Neutrophil (primary cell): ENCODE results near the gene IRF4.

Experiments
- H3K27ac ChIP-seq: fragments of 200-600 bp; sonication (generic); 2 replicates; pipeline ENCODE4 v1.5.1; 2016; ENCODE audit warnings: mild to moderate bottlenecking, moderate library complexity
- H3K27me3 ChIP-seq: fragments of 200-600 bp; sonication (generic); 2 replicates; pipeline ENCODE4 v1.6.0; 2016; ENCODE audit warnings: mild to moderate bottlenecking
- H3K36me3 ChIP-seq: fragments of 200-600 bp; sonication (generic); 2 replicates; pipeline ENCODE4 v1.5.1; 2017
- H3K4me1 ChIP-seq, 2 experiments: fragments of 200-600 bp in 1 of 2; sonication (generic) in 1 of 2; 1 replicate in 1 of 2; 2 replicates in 1 of 2; pipeline versions ENCODE4 v1.5.1 to v1.6.1; 2013 to 2016; ENCODE audit warnings: low read depth in 1 of 2, low read length in 1 of 2, mild to moderate bottlenecking in 1 of 2, moderate library complexity in 1 of 2; ENCODE audit not compliant: control insufficient read depth in 1 of 2, insufficient read depth in 1 of 2
- H3K4me3 ChIP-seq, 2 experiments: fragments of 200-600 bp in 1 of 2; sonication (generic) in 1 of 2; 1 replicate in 1 of 2; 2 replicates in 1 of 2; pipeline ENCODE4 v1.5.1; 2013 to 2016; ENCODE audit warnings: low read depth in 1 of 2, low read length in 1 of 2, mild to moderate bottlenecking in 1 of 2, moderate library complexity in 1 of 2
- H3K9me3 ChIP-seq: fragments of 200-600 bp; sonication (generic); 2 replicates; pipeline ENCODE4 v1.5.1; 2016
- TF ChIP-seq, protein P1 (sequence below): fragments of 200-600 bp; sonication (generic); IDR thresholded peaks from 2 replicates; pipeline ENCODE4 v1.5.1; 2016; ENCODE audit warnings: antibody characterized with exemption

The IRF4 gene

DNA sequence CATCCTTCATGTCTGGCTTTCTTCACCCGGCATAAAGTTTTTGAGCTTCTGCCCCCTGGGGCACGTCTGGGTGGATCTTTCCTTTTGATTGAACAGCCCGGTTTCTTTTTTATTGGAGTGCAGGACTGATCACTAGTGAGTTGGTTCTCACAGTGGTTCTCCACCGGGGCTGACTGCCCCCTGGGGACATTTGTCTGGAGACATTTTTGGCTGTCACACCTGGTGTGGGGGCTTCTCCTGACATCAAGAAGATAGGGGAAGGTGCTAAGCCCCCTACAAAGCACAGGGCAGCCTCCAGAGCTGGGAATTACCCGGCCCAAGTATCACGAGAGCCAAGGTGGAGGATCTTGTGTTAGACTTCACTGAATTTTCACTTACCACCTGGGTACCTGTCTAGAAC, 25.7 kb upstream of the IRF4 start:
- TF ChIP-seq, protein P1, sequence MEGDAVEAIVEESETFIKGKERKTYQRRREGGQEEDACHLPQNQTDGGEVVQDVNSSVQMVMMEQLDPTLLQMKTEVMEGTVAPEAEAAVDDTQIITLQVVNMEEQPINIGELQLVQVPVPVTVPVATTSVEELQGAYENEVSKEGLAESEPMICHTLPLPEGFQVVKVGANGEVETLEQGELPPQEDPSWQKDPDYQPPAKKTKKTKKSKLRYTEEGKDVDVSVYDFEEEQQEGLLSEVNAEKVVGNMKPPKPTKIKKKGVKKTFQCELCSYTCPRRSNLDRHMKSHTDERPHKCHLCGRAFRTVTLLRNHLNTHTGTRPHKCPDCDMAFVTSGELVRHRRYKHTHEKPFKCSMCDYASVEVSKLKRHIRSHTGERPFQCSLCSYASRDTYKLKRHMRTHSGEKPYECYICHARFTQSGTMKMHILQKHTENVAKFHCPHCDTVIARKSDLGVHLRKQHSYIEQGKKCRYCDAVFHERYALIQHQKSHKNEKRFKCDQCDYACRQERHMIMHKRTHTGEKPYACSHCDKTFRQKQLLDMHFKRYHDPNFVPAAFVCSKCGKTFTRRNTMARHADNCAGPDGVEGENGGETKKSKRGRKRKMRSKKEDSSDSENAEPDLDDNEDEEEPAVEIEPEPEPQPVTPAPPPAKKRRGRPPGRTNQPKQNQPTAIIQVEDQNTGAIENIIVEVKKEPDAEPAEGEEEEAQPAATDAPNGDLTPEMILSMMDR: no peak
- no peaks in the 10 kb centered on the region for H3K4me1 ChIP-seq
- H3K4me3 ChIP-seq: no peak overlapping the region
- no peak overlapping the region for H3K27ac ChIP-seq
- no peaks in the 10 kb centered on the region for H3K9me3 ChIP-seq
- H3K27me3 ChIP-seq: peaks cover 4% of the 10 kb centered on the region
- H3K36me3 ChIP-seq: no peaks in the 10 kb centered on the region

DNA sequence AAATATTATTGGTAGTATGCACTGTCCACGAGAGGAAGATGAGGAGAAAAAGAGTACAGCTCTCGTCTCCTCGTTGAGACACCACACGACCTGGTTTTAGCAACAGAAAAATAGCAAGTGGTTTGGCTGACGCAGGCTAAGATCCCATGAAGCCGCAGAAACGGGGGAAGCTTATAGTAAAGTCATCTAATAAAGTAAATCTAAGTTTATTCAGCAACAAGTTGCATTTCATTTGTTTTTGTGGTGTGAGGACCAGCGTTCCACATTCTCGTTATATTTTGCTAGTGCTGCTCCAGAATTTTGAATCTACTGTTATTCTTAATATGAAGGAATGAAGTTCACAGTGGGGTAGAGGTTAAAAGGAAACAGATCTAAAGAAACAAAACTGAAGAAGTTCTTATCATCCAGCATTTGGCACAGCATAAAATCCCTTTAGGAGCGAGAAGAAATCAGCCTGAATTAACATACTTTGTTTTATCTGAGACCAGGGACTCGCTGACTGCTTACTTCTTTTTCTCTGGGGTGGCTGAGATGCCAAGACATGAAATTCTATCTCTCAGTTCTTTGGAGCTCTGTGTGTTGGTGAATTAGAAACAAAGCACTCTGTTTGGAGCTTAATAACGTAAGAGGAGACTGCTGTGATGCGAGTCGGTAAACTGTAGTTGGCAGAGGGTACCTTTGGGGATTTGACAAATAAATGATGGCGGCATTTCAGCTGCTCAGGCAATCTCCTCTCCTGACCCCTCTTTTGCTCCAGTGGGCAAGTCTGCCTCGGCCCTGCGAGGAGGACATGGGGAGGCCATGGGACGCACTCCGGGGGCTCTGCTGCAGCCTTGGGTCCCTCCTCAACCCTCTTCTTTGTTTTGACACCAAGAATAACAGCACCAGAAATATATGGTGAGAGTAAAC, 24.9 kb upstream of the IRF4 start:
- Histone ChIP-seq H3K36me3 (no peaks in the 10 kb centered on the region), H3K27me3 (peaks cover 5% of the 10 kb centered on the region), H3K4me3 (no peak overlapping the region), H3K27ac (no peak overlapping the region), H3K9me3 (no peaks in the 10 kb centered on the region), H3K4me1 (no peaks in the 10 kb centered on the region)
- TF ChIP-seq, protein P1: no peak

DNA sequence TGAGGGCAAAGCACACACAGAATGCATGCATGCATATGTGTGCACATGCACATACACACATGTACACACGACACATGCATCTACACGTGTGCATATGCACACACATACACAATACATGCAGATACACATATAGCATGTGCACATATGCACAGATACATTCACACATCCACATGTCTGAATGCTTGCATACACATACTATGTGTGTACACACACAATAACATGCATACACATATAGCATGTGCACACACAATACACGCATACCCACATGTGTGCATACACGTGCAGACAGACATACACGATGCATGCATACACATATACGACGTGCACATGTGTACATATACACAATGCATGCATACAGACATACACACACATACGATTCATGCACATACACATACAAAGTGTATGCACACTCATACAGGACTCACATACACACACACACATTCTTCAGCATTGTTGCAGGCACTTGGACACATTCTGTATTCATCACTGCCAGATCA, 24.2 kb upstream of the IRF4 start:
- H3K27ac ChIP-seq: no peak overlapping the region
- H3K4me1 ChIP-seq: no peaks in the 10 kb centered on the region
- TF ChIP-seq, protein P1: no peak
- H3K27me3 ChIP-seq: peaks cover 8% of the 10 kb centered on the region
- H3K4me3 ChIP-seq: no peak overlapping the region
- no peaks in the 10 kb centered on the region for H3K9me3 ChIP-seq
- no peaks in the 10 kb centered on the region for H3K36me3 ChIP-seq

DNA sequence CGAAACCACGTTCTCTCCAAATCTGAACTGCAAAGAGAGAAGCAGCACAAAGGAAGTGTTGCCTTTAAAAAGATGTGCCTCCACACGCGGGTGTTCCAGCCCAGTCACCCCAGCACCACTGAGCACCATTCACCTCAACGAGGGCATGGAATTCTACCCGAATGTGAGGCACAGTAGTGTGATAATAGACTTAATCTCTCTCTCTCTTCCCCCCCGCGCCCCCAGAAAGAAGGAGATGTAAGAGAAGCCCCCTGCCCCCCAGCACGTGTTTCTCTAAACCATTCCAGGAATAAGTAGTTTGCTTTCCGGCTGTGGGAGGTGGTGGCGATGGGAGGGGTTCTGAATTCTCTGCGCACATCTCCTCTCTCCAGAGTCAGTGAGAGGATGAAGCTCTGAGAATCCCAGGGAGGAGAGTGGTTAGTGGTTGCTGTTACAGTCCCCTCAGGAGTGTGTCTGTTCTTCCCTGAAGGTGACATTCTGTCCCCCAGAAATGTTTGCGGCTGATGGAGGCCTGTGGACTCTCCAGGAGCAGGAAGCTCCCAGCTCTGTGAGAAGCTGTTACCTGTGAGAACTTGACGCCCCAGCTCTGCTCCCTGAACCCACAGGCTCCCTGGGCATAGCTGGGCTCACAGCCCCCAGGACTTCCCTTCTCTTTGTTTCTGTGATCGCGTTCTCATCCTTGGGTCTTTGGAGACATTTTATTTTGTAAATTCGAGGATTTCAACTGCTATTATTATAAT, 23.5 kb upstream of the IRF4 start:
- Histone ChIP-seq H3K4me3 (no peak overlapping the region), H3K9me3 (no peaks in the 10 kb centered on the region), H3K27me3 (peaks cover 15% of the 10 kb centered on the region), H3K4me1 (no peaks in the 10 kb centered on the region), H3K27ac (no peak overlapping the region), H3K36me3 (no peaks in the 10 kb centered on the region)
- TF ChIP-seq, protein P1: no peak

DNA sequence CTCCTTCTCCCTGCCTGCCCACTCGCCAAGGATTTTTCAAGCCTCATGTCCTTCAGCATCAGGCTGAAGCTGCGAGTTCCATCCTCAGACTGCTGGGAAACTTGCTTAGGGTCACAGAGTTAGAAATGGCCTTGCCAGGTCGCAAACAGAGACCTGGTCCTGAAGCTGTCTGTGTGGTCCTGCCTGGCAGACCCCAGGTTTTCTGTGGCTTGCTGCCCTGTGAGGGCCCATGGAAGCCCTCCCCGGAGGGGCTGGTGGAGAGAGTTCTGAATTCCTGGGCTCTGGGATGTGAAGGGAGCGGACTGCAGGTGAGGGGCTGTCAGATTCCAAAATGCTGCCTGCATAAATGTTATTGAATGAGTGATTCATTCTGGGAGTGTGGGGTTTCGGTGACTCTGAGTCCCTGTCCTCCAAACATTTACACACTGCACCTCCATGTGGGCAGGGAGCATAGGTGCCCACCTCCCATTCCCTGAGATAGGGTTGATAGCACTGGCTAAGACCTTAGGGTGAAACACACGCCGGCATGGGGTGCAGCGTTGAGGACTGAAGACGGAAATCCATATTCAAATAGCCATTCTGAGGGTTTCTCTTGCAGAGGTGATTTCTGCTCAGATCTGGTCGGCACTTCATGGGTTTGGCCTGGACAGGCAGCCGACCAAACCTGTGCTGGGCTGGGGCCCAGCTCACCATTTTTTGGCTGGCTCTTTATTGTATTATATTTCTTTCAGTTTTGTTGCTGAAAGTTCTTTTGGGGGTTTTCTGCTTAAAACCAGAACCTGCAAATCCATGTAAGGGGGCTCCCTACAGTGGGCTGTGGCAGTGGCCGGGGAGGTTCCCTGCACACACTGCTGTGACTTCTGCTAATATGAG, 21.8 kb upstream of the IRF4 start:
- Histone ChIP-seq H3K4me1 (no peaks in the 10 kb centered on the region), H3K36me3 (no peaks in the 10 kb centered on the region), H3K9me3 (no peaks in the 10 kb centered on the region), H3K4me3 (no peak overlapping the region), H3K27ac (no peak overlapping the region), H3K27me3 (peaks cover 27% of the 10 kb centered on the region)
- TF ChIP-seq, protein P1: no peak
